ENCODE measurements around the gene NOTCH4.
"Not testable (repeated sequence)": the region's sequence is repeated elsewhere in the genome, so short reads cannot be mapped to it uniquely, and the experiment has no call there.

DNA sequence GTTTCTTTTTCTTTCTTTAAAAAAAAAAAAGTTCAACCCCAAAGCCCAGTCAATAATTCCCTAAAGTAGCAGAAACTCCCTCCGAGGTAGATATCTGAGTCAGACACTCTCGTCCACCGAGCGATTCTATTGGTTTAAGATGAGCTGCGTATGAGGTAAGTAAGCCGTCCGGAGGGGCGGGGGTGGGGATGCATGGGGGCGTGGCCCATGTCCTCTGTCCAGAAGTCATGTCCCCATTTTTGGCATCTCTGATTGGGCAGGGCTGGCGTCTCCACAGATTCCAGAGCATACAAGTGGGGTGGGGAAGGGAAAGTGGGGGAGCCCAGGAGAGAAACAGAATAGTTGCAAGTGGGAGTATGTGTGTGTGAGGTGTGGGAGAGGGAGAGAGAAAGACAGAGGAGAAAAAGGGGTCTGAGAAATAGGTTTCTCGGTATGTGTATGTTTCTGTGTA is 38.2 kb downstream of the NOTCH4 start:
- TF ChIP-seq, protein P1, sequence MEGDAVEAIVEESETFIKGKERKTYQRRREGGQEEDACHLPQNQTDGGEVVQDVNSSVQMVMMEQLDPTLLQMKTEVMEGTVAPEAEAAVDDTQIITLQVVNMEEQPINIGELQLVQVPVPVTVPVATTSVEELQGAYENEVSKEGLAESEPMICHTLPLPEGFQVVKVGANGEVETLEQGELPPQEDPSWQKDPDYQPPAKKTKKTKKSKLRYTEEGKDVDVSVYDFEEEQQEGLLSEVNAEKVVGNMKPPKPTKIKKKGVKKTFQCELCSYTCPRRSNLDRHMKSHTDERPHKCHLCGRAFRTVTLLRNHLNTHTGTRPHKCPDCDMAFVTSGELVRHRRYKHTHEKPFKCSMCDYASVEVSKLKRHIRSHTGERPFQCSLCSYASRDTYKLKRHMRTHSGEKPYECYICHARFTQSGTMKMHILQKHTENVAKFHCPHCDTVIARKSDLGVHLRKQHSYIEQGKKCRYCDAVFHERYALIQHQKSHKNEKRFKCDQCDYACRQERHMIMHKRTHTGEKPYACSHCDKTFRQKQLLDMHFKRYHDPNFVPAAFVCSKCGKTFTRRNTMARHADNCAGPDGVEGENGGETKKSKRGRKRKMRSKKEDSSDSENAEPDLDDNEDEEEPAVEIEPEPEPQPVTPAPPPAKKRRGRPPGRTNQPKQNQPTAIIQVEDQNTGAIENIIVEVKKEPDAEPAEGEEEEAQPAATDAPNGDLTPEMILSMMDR (IDR thresholded peaks at IDR 0.05; ENCODE audit: low read depth, low read length): not testable (repeated sequence)
- TF ChIP-seq POLR2A (IDR thresholded peaks at IDR 0.05; ENCODE audit: extremely low read depth, insufficient read length): not testable (repeated sequence)
